Stimulated activated CD8-positive, alpha-beta memory T cell treated with anti-CD3 and anti-CD28 coated beads, Interleukin-4, amount 100 ng/mL, for 48 hours (primary cell): ENCODE measurements around the gene TMEM243.

Source experiments
- DNase-seq: peaks from one replicate; pipeline ENCODE4 v3.0.0-alpha.2; 2020

TMEM243 gene

GRCh38 chr7:87154166-87154565, 65.4 kb downstream of the TMEM243 start:
- no peak for DNase-seq

DNA sequence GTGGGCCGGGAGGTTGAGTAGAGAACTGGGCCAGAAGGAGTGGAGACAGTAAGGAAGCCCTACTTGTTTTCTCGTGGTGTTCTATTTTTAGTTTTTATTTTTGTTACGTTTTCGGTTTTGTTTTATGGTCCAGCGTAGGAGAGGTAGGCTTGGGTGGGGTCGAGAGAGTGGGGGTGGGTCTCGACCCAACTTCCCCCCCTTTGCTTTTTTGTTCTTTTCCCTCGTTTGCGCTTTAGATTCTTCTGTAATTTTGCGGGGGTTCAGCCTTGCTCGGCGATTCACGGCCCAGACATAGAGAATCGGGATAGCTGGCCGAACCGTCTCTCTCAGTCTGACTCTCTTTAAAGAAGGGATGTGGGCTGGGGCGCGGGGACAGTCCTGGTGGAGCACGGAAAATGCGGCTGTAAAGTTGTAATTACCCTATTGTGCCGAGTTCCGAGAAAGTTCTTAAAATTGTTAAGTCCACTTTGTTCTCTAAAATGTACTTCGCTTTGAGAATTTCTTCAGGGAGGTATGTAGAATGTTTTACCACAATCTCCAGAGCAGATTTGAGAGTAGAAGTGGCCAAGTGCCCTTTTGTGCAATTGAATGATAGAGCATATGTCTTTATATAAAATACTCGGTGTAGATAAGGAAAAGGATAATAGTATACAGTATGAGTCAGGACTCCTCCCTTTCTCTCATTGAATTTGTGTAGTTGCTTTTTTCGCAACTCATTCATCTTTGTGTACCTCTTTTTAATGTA, 66.5 kb downstream of the TMEM243 start:
- peak; percentile 63 for DNase-seq

- DNase-seq = peak; percentile 91
These were observed 67.2 kb downstream of the TMEM243 start, which contains the start of gene DMTF1 for GRCh38 chr7:87152112-87152896. TSS of gene DMTF1 (plus strand) at chr7:87152453. CDS start at chr7:87164942, 12,489 bp downstream.

DNA sequence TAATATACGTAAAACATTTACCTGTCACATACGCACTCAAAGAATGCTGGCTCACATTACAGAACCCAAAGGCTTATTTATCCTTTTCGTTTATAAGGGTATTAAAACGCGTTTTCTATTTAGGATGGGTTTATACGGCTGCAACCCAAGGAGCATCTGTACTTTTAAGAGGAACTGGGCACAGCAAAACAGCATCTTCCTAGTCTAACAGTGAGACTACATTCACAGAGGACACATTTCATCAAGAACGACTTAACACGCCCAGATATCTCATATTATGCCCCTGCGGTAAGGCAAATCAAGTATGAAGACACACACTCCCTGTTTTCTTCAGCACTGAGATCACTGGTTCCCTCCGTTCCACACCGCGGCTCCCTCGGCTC, 67.8 kb downstream of the TMEM243 start:
- DNase-seq = no peak

DNA sequence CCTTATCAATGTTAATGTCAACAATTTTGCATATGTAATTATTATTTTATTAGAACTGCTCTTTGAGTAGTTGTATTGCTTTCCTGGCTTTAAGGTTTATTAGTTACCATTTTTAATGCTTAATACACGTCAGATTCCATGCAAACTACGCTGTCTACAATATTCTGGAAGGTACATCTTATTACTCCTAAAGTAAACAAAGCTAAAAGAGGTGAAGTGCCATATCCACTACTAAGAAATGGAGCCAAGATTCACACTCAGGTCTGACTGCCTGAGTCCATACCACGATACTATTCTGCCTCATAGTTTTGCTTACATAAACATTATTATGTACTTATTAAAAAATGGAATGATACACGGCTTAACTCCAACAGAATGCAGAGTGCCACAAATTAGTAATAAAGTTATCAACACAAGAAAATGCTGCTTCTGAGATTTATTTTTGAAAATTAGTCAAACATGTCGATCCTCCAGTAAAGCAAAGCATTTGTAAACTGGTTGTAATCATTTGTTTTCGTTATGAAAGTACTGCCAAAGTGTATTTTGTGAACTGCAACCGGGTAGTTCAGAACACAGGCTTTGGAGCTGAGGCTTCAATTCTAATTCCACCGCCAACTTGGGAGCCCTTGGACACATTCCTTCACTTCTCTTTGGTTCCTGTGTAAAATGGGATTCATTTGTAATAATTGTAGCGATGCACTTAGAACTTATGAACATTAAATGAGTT, 68.4 kb downstream of the TMEM243 start:
- DNase-seq = no peak

DNA sequence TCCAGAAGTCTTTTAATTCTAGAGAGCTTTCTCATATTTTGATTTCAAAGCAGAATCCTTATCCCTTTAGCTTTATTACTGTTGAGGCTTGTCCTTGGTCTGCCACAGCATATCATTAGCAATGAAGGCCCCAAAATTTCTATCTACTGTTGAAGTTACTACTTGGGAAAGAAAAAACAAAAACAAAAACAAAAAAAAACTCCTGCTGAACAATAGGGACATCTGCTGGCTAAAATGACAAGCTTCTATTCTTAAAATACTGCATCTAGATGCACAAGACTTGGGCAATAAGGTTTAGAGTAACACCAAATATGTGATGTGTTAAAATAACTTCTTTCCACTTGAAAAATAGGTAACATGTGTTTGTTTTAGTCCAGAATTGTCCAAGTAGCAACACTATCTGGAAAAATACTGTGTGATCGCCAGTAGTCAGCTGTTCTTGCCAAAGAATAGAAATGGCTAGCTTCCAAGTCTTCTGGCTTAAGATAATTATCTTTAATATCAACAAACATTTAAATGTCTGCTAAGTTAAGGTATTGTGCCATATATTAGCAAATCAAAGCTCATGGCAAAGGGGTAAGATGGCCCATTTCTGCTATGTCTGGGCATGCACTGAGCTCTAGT, 71.1 kb downstream of the TMEM243 start:
- DNase-seq = no peak

GRCh38 chr7:87147500-87147899, 72.0 kb downstream of the TMEM243 start:
- no peak for DNase-seq

DNA sequence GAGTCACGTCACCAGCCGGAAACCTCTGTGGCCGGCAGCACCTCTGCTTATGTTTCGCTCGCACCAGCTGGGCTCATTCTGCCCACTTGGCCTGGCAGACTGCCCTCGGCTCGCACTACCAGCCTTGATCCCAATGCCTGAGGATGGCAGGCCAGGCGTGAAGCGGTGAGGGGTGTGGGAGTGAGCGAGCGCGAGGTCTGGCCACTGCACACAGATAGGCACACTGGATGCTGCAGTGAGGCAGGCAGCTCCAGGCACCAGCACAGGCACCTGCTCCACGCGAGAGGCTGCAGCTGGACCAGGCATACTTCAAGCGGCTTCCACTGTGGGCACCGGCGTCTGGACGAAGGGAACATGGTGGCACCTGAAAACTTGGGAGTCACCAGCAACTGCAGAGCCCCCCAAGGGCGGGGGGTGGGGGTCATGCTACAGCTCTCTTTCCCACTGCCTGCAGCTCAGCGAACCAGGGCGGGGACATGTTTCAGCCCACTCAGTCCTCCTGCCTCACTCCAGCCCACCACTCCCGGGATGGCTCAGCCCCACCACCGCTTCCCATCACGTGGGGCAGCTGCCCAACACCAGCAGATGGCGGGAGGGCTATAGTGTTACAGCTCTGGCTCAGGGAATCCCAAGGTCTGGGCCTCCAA, 72.7 kb downstream of the TMEM243 start:
- DNase-seq = no peak
